GM19035 (cell line): ENCODE measurements around the gene SARNP.

Source experiments
- ATAC-seq: cut with Tn5 transposase; IDR thresholded peaks from one replicate; pipeline ENCODE4 v1.9.1; 2021; ENCODE audit not compliant: unreplicated experiment

The SARNP gene

DNA sequence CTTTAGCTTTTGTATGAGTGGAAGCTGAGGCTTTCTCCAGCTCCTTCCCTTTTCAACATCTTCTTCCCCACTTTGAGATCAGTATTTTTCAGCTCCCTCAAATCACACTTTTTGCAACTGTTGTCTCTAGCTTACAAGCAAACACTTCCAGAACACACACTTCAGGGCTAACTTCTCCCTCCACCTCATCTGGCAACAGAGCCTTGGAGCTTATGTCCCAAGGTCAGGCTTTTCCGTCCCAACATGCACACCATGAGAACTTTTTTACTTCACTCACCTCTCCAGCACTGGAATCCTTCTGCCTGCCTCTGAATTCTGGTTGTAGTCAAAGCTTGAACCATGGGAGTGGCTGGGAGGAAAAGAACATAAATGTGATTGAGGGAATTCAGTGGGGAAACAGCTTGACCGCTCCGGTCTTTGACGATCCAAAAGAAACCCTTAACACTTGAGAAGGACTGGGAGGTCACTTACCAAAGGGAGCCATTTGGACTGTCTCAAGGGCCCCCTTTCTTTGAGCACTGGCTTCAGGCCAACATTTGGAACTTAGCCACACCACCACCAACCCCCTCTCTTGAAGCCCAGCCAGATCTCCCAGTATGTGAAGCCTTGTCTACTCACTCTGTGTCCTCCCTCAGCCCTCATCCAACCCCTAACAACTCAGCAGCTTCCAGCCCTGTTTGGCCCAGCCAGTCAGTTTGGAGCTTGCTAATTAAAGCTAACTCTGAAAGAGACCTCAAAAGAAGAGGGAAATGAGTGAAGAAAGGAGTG, 105.6 kb downstream of the SARNP start:
- no peak for ATAC-seq

- ATAC-seq, result no peak
These were observed 108.8 kb downstream of the SARNP start for GRCh38 chr12:55708695-55709233.

GRCh38 chr12:55707841-55708694, 109.5 kb downstream of the SARNP start, which contains the start of gene ITGA7:
Gene ITGA7, minus strand, starts transcription at chr12:55707904. Its CDS starts 222 bp downstream, at chr12:55707682.
- peak; percentile 65 for ATAC-seq
